ENCODE results near the gene ZDHHC8. TPM values are rescaled to one million over a fixed set of nuclear protein-coding genes. Genes with fewer than 3 reads are reported as not detected.

ZDHHC8 gene
- total RNA-seq, 1 experiment from 2014 or later = 51.7 TPM

GRCh38 chr22:20180245-20180630 lies 48.6 kb downstream of the ZDHHC8 start:
- H3K23ac ChIP-seq (ENCODE audit: insufficient read length, low read depth, low read length) = no peak overlapping the region
- no peak overlapping the region for H2BK120ac ChIP-seq (ENCODE audit: low read depth, low read length, poor library complexity, severe bottlenecking)
- DNase-seq = no peak
- no peak overlapping the region for H3K14ac ChIP-seq (ENCODE audit: insufficient read depth, low read length)
- Mint-ChIP-seq H3K36me3 (ENCODE audit: insufficient read depth in 1 of 3, low read depth in 3 of 3) (no peaks in the 10 kb centered on the region), H3K27ac (no peak overlapping the region), H3K4me3 (no peak overlapping the region), H3K27me3 (ENCODE audit: low read depth) (no peaks in the 10 kb centered on the region; the same call in 1 of the 2 replicates), H3K4me1 (peaks cover 3 to 7% of the 10 kb centered on the region in 2 experiments; a peak in 1 of 4 replicates), H3K9me3 (no peaks in the 10 kb centered on the region; a peak in 1 of 5 replicates)
- H3K56ac ChIP-seq (ENCODE audit: insufficient read length, low read depth, low read length) = no peak overlapping the region
- no peak overlapping the region for H2BK12ac ChIP-seq (ENCODE audit: insufficient read length, low read depth, low read length)
- H2BK15ac ChIP-seq (ENCODE audit: low read depth, low read length) = no peak overlapping the region
- no peak overlapping the region for H3K27ac ChIP-seq (ENCODE audit: insufficient read length, low read depth, low read length)
- H2AK5ac ChIP-seq (ENCODE audit: insufficient read length, low read length) = no peak overlapping the region
- H3K9ac ChIP-seq (ENCODE audit: extremely low read depth, insufficient read length, low read length) = no peak overlapping the region
- H3K4me1 ChIP-seq (ENCODE audit: insufficient read depth, low read length) = no peaks in the 10 kb centered on the region
- no CpG with 5 or more reads among the region's 13 CpGs for WGBS (ENCODE audit: extremely low coverage, insufficient read length, low lambda C conversion rate)
- H3K18ac ChIP-seq (ENCODE audit: insufficient read length, low read depth, low read length) = no peak overlapping the region
- peaks cover 3% of the 10 kb centered on the region for H4K20me1 ChIP-seq (ENCODE audit: control insufficient read depth, insufficient read depth, insufficient read length)
- no peaks in the 10 kb centered on the region for H3K27me3 ChIP-seq (ENCODE audit: insufficient read depth, low read length)
- H2BK5ac ChIP-seq (ENCODE audit: insufficient read length, low read length) = no peak overlapping the region
- H3K4me2 ChIP-seq (ENCODE audit: insufficient read depth, insufficient read length, low read length) = no peak overlapping the region
- H3K79me2 ChIP-seq (ENCODE audit: insufficient read depth, low read length) = no peaks in the 10 kb centered on the region
- no peak overlapping the region for H2BK20ac ChIP-seq (ENCODE audit: low read depth, low read length, poor library complexity, severe bottlenecking)
- no peak overlapping the region for H4K91ac ChIP-seq (ENCODE audit: insufficient read length, low read depth, low read length)
- no peak overlapping the region for H3T11ph ChIP-seq (ENCODE audit: low read length)
- no peaks in the 10 kb centered on the region for H3K79me1 ChIP-seq (ENCODE audit: insufficient read depth, low read depth, low read length, poor library complexity, severe bottlenecking)
- TF ChIP-seq CTCF (conservative IDR thresholded peaks at IDR 0.05) = peak; percentile 60
- H3K4ac ChIP-seq (ENCODE audit: low read depth, low read length) = no peak overlapping the region
- H3K23me2 ChIP-seq (ENCODE audit: insufficient read length, low read depth, low read length, poor library complexity, severe bottlenecking) = no peaks in the 10 kb centered on the region
- H4K5ac ChIP-seq (ENCODE audit: insufficient read length, low read depth, low read length) = no peak overlapping the region
- H2AFZ ChIP-seq (ENCODE audit: low read length) = no peak overlapping the region
- no peaks in the 10 kb centered on the region for H3K9me3 ChIP-seq (ENCODE audit: control insufficient read depth, low read depth, low read length)
- H4K8ac ChIP-seq (replicated peaks; ENCODE audit: insufficient read length, low read depth, low read length) = no peak overlapping the region
